AG08395 (cell line): Measurements from ENCODE around the gene CACNB1.

Experiments used
- DNase-seq: peaks from one replicate; pipeline ENCODE4 v3.0.0; 2012; ENCODE audit warnings: mixed read lengths, low spot score

The CACNB1 gene

DNA sequence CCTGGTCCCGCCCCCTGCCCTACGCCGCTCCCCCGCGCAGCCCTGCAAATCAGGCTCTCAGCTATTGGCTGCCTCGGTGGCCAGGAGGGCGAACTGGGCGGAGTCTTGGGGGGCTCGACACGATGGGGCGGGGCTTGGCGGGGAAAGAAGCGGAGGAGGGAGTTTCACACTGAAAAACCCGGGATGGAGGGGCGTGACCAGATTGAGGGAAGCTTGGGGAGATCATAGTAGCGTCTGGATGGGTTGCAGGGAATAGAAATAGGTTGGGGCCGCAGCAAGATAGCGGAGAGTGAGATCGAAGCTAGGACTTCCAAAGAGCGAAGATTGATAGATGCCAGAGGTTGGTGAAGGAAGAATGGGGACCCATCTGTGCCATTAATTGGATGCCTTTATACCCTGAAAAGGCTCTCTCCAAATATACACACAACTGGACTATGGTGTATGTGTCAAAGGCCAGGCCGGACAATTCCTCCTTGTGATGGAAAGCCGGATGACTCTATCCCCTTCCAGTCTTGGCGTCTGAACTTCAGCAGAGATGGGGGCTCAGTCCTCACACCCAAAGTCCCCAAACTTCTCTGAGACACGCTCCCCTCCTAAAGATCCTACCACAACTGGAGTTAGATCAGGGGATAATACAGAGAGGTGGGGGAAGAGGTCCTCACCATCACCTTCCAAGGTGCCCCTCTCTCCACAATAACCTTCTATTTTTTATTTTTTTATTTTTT lies 28.7 kb upstream of the CACNB1 start:
- peak; percentile 66 for DNase-seq

DNA sequence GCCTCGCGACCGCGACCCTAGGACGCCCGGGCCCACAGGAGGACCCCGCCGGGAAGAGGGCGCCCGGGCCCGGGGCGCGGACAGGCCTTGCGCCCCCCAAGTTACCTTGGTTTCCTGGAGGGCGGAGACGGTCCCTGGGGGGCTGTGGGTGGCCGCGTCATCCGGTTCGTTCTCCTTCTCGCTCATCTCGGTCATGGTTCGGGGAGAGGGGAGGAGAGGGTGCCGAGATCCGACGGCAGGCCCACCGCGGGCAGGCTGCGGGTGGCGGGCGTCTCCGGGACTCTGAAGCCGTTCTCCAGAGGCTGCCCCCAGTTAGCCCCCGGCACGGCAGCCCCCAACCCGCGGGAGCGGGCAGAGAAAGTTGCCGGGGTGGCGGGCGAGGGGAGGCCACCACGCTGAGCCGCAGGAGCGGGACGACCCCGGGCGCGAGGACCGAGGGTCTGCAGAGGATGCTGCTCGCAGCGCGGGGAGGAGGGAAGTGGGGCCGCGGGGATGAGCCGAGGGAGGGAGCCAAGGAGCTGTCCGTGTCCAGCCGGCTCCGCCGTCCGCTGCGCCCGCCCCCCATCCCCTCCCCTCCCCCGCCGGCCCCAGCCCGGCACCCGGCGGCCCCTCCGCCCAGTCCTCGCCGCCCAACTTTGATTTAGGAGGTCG lies 28.0 kb upstream of the CACNB1 start, which contains the start of gene STAC2:
Gene STAC2 (minus strand): TSS at position 638 of the 651 bp plus-strand sequence. CDS start 443 bp downstream, at position 195.
- no peak for DNase-seq

DNA sequence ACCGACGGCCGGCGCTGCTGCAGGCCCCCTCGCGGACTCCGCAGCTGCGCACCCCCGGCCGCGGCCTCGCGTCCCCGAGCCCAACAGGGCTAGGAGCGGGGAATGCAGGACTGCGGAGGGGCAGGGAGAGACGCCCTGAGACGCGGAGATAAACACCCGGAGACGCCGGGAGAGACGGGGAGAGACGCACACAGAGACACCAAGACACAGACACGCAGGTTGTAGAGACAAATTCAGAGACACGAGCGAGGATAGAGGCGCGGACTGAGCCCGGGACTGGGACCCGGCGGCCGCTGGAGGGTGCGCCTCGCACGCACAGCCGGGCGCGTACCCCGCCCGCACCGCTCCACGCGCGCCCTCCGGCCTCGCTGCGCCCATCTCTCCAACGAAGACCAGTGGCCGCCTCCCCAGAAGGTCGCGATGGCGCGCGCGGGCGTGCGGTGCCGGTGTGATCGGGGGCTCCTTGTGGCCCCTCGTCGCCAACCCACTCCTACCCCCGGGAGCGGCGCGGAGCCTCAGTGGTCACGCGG lies 27.4 kb upstream of the CACNB1 start:
- no peak for DNase-seq

DNA sequence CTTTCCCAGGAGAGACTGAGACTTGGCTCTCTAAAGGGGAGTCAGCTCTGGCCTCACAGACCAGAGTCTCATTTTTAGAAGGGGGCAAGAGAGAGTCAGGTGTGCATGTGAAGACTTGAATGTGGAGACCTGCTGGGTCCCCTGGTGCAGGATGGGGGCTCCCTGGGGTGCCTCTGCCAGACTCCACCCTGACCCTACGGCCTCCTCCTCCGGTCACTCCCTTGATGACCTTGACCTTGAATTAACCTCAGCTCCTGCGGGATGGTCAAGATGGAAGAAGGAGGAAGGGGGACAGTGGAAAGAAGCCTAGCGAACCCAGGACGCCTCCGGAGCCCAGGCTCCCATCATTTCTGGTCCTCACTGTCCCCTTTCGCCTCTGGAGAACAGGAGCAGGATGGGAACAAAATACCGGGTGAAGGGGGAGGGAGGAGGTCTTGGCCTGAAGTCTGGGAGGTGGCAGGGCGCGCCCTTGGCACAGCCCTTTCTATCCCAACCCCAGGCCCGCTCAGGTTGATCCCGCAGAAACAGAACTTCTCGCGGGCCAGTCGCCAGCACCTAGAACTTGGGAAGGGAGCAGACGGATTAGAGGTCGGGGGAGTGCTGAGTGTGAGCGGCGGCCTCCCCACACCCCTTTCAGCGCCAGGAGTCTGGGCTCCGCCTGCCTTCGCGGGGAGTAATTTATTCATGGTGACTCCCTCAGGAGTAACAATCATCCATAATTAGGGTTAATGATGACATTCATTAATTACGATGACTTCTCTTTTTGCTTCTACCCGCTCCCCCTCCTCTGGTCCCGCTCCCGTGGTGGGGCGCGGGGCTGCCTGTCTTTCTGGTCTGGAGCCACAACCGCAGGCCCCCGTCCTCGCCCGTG lies 26.7 kb upstream of the CACNB1 start:
- no peak for DNase-seq

DNA sequence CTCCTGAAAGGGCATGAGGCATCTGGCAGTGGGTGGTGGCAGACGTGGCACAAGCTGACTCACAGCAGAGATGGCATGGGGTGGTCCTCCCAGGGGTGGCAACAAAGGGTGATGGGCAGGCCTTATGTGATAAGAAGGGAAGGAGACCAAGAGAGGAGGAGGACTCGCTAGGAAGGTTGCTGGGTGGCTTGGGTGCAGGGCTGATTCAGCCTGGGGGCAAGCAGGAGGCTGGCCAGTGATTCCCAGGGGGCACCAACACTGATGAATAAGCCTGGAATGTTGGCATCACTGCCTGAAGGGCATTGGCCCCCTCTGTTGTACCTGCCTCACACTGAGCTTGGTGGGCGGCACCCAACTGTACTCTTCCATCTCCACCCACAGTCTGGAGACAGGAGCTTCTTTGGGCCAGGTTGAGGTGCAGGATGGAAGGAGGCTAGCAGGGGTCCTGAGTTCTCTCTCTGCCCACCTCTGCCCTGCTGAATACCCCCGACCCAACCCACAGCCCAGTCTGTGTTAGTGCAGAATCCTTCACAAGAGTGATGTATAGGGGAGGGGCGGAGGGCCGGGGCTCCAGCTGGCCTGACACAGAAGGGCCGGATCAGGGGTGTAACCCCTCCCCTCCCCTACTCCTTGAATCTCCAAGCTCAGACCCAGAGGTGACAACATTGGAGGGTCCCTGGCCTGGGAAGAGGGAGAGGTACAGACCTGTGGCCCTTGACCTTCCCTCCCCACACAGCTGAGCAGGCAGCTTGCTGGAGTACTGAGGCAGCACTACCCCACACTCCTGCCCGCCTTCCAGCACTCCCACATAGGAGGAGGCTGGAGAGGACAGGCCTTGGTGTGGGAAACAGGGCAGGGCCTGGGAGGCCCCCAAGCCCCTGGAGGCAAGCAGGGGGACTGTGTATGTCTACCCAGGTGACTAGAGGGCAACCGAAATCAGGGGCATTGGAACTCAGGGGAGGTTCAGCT lies 25.7 kb upstream of the CACNB1 start:
- DNase-seq = no peak

DNA sequence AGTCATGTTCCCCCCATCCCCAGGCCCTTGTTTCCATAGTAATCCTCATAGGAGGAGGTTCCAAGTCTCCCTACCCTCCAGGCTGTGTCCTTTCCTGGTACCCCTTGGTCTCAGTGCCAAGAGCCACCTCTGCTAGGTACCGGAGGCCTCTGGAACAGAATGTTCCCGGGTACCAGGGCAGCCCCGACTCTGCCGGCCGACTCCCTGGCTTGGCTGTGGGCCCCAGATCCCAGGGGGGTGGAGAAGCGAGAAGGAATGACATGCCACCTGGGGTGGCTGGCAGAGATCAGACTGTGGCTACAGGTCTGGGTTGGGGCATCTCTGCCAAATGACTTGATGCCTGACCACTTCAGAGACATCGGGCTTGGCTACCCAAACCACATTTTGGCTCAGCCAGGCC lies 24.7 kb upstream of the CACNB1 start:
- no peak for DNase-seq

DNA sequence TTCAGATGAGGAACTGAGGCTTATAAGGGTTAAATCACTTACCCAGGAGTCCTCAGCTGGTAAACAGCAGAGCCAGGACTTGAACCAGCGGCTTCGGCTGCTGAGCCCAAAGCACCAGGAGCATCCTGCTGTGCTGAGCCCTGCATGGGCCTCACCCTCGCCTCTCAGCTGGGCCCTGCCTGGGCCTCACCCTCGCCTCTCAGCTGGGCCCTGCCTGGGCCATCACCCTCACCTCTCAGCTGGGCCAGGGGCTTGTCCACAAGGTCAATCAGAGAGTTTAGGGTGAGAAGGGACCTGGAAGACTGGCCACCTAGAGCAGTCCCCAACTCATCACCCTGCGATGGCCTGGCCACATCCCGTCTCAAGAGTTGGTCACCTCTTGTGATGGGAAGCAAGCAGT lies 24.1 kb upstream of the CACNB1 start:
- DNase-seq = no peak

DNA sequence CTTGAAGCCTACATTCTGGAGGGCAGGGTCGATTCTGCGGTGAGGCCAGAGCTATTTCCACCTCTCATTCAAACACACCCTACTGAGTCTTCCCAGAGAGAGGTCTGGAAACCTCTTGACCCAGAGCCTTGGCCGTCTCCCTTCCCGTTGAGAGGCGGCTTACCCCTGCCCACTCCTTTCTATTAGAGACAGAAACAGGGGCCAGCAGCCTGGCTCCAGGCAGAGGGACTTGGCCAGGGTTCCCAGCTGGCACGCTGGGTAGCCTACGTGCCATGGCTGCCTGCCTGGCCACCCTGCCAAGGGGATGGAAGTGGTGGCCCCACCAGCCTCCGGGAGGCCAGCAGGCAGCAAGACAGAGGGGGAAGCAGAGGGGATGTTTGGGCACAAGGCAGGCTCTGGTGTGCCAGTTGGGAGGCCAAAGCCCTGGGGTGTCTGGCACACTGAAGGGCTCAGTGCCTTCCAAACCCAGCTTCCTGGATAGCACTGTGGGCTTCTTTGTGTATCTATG lies 22.2 kb upstream of the CACNB1 start:
- no peak for DNase-seq

DNA sequence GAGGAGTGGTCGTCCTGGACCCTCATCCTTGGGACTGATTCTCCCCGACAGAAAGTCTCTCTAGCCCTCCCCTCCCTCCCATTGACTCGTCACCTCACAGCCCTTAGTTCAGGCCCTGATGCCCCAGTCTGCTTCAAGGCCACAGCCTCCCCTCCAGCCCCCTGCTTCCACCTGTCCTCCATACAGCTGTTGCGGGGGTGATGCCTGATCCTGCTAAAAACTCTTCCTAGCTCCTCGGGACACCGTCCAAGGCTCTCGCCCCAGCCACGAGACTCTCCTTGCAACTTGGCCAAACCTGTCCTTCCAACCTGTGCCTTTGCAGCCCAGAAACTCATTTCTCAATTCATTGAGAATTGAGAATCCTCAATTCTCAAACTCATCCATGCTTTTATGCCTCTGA lies 21.4 kb upstream of the CACNB1 start:
- DNase-seq = no peak

DNA sequence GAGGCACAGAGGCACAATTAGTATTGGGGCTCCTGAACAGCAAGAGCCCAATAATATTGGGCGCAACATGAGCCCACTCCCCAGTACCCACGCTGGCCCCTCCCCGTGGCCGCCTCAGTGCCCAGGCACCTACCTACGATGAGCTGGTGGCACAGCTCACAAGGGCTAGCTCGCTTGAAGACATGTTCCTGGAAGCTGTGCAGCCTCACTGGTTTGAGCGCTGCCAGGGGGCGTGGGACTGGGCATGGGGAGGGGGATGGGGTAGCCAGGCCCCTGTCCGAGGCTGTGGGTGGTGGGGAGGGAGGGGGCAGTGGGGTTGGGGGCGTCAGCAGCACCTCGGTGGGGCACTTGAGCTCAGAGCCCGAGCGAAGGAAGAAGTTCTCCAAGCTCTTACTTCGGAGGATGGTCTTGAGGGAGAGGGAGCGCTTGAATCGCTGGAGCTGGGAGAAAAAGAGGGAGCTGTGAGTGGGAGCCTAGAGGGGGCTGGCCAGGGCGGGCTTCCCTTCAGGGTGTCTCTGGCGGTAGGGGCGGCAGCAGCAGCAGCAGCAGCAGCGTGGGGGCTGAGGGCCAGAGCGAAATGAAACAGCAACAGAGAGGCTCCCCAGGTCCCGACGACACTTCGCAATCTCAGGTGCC lies 20.4 kb upstream of the CACNB1 start:
- no peak for DNase-seq

DNA sequence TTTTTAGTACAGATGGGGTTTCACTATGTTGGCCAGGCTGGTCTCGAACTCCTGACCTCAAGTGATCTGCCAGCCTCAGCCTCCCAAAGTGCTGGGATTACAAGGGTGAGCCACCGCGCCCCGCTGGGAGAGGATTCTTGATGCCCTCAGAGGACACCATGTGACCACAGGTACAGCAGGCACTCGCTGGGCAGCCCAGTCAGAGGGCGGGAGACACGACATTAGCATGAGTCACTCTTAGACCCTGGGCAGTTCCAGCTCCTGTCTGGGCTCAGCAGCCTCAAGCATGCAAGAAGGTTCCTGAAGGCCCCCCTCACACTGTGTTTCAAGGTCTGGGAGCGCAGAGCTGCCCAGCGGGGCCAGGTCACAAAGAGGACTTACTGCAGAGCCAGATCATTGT lies 16.4 kb upstream of the CACNB1 start:
- DNase-seq = no peak

DNA sequence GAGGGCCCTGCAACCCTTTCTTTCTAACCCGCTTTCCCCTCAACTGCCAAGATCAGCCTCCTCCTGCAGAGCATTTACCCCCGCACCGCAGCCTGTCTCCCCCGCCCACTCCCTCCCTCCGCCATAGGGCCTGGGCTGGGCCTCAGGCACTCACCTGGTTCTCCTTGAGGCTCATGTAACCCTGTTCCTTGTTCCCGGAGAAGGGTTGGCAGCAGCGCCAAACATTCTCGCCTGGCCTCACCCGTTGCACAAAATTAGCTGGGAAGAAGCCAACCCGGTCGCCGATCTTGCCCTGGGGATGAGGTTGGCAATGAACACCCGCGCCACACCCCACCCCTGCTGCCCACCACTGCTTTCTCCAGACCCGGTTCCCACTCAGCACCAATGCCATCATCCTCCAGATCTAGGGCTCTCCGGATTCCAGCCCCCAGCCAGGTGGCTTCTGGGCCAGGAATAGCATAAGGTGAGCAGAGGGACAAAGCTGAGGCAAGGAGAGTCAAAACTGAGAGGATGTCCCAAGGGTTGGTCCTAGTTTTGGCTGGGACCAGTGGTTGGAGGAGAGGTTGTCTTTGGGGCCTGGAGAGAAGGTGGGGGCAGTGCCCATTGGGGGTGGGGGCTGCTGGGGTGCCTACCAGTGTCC lies 15.5 kb upstream of the CACNB1 start:
- DNase-seq = no peak

DNA sequence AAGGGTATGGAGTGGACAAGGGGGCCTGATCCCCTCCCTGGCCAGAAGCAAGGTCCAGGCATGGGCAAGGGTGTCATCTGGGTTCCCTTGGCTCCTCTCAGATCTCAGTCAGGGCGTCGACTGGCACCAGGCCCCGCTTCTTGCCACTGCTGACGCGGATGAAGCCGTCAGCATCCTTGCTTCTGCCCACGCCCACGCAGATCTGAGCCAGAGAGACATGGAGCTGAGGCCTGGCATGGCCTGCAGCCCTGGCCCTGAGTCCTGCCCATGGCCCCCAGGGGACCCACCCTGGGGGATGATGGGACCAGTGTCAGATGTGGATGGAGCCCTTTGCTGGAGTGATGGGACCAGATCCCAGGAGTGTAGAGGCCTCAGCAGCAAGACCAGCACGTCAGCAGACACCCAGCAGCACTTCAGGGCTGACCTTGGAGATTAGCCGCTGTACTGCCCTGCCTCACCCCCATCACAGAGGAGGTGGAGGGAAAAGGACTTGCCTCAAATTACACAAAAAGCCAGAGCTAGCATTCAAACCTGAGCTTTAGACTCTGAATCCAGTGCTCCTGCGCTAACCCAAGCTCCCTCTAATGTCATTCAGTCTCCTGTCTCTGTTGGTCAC lies 14.8 kb upstream of the CACNB1 start:
- no peak for DNase-seq

DNA sequence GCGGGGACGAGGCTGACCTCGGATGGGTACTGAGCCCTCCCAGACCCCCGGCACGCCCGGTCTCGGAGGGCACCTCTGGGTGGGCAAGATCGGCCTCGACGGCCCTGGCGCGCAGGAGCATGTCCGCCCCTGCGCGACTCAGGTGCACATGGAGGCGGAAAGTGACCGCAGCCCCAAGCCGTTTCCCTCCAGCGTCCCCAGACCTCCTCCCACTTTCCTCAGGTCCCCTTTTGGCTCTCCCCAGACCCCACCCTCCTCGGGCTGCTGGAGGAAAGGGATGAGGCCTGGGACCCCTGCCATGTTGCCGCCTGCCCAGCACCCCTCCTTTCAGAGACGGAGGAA lies 12.6 kb upstream of the CACNB1 start:
- no peak for DNase-seq

DNA sequence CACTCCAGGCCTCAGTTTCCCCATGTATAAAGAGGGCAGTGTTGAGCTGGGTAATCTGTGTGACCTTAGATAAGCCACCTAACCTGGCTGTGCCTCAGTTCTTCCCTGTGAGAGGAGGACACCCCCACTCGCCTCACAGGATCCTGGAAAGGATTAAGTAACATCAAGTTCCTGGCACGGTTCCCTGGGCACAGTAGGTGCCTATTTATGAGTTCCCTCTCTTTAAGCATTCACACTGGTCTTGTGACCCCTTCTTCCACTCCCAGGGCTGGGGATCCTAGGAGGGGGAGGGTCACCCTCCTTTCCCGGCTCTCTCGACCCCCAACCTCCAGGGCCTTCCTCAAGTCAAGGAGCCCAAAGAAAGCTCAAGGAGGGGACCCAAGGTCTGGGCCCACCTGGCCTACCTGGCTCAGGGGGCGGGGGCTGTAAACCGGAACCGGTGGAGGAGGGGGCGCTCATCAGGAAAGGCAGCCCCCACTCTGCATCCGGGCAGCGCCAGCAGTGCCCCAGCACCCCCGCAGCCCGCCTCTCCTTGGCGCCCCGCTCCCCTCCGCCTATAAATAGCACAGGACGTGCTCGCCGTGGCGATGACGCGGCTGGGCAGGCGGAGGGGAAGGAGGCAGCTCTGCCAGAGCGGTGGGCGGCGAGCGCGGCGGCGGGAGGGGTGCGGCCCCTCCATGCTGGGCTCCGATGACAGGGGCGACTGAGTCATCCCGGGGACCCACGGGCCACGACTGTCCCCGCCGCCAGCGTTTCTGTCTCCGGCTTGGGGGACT lies 12.0 kb upstream of the CACNB1 start:
- DNase-seq = peak; percentile 62

DNA sequence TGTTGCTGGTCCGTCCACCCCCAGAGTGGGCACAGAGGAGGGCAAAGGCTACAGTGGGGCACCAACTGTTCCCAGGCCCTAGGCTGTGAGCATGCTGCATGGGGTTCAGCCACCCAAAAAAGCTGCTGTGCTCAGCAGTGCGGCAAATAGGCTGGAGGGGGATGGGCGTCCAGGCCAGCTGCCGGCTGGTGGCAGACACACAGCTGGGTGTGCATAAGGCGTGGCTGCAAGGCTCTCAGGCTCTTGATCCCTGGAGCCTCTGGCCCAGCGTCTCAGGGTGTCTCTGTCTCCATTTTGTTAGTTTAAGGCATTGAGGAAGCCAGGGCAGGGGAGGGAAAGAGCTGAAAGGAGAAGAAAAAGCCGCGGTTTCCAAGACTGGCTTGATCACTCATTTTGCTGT lies 11.4 kb upstream of the CACNB1 start:
- DNase-seq = no peak

DNA sequence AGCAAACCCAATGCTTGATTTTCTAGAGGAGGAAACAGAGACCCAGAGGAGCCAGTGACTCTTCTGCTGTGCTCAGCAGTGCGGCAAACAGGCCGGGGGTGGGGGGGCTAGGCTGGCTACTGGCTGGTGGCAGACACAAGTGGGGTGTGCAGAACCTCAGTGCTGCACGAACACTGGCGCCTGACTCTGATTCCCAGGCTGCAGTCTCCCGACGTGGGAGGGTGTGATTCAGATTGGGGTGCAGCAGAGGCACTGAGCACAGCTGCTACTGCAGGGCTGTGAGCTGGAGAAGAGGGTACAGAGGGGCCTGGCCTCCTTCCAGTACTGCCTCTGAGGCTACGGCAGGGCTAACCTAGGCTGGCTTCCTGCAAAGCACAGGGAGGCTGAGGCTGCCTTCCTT lies 10.7 kb upstream of the CACNB1 start:
- no peak for DNase-seq

DNA sequence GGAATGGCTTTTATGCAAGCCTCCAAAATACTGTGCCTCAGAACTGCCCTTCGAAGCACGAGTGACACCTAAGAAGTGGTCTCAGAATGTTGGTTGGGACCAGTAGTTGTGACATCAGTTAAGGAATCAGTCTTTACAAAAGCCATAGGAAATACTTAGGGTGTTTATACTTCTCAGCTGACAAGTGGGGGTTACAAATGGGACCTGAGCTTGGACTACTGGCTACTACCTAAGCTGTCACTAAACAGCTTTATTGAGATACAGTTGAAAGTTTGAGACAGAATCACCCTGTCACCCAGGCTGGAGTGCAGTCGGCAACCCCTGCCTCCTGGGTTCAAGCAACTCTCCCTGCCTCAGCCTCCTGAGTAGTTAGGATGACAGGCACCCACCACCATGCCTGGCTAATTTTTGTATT lies 7.7 kb upstream of the CACNB1 start:
- no peak for DNase-seq

DNA sequence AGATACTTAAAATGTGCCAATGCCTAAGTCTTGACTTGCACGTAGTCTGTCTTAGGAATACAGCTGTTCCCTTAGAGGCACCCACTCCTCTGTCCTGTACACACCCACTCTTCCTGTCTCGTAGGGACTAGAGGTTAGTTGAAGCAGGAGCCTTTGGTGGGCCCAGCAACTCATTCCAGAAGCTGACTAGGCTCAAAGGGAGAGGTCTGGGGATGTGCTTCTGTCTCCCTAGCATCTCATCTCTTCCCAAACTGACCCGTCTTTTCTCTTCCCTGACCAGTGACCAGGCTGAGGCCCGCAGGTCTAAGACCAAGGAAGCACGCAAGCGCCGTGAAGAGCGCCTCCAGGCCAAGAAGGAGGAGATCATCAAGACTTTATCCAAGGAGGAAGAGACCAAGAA lies 6.8 kb upstream of the CACNB1 start:
- no peak for DNase-seq
